ENCODE results near the gene RHBDF1.

DNA sequence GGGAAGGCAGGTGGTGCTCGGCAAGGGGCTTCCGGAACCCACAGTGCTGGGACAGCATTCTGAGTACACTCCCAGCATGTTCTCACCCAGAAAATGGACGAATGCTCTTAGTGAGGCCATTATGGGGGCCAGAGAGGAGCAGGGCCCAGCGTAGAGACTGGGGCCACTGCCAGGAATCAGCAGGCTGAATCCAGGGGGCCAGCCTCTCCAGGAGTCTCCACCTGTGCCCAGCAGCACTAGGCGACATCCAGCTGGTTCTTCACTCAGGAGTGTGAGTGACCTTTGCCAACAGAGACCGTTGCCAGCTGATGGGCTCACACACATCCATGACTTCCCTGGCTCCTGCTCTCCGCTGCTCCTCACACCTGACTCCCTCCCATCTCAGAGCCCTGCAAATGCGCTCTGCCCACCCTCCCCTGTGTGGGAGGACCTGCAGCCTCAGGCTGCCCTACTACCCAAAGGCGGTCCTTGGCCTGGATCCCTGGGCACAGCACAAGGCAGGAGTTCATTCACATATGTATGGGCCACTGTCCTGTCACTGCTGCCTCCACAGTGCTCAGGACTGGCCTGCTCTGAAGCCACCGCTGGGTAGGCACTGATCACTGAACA, 5.1 kb downstream of the RHBDF1 start:
- TF ChIP-seq, protein P1, sequence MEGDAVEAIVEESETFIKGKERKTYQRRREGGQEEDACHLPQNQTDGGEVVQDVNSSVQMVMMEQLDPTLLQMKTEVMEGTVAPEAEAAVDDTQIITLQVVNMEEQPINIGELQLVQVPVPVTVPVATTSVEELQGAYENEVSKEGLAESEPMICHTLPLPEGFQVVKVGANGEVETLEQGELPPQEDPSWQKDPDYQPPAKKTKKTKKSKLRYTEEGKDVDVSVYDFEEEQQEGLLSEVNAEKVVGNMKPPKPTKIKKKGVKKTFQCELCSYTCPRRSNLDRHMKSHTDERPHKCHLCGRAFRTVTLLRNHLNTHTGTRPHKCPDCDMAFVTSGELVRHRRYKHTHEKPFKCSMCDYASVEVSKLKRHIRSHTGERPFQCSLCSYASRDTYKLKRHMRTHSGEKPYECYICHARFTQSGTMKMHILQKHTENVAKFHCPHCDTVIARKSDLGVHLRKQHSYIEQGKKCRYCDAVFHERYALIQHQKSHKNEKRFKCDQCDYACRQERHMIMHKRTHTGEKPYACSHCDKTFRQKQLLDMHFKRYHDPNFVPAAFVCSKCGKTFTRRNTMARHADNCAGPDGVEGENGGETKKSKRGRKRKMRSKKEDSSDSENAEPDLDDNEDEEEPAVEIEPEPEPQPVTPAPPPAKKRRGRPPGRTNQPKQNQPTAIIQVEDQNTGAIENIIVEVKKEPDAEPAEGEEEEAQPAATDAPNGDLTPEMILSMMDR (IDR thresholded peaks at IDR 0.05) = no peak
- no peak for TF ChIP-seq POLR2A (IDR thresholded peaks at IDR 0.05)
